NCI-H69 (cell line): Measurements from ENCODE around the gene SYT15.
"Not testable (repeated sequence)": the region's sequence is repeated elsewhere in the genome, so short reads cannot be mapped to it uniquely, and the experiment has no call there.

Source experiments
- DNase-seq: peaks from one replicate; lab custom pipeline; 2025; lab: John Stamatoyannopoulos, UW

Gene SYT15

GRCh38 chr10:46589589-46589988 is 10.7 kb downstream of the SYT15 start:
- not testable (repeated sequence) for DNase-seq

DNA sequence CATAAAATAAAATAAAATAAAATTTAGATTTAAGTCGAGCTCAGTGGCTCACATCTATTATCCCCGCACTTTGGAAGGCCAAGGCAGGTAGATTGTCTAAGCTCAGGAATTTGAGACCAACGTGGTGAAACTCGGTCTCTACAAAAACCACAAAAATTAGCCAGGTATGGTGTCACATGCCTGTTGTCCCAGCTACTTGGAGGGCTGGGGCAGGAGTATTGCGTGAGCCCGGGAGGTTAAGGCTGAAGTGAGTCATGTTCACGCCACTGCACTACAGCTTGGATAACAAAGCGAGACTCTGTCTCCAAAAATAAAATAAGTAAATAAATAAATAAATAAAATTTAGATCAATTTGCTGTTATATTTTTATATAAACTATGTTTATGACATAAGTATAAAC is 12.1 kb downstream of the SYT15 start:
- not testable (repeated sequence) for DNase-seq

GRCh38 chr10:46593307-46593706 is 14.4 kb downstream of the SYT15 start:
- not testable (repeated sequence) for DNase-seq

DNA sequence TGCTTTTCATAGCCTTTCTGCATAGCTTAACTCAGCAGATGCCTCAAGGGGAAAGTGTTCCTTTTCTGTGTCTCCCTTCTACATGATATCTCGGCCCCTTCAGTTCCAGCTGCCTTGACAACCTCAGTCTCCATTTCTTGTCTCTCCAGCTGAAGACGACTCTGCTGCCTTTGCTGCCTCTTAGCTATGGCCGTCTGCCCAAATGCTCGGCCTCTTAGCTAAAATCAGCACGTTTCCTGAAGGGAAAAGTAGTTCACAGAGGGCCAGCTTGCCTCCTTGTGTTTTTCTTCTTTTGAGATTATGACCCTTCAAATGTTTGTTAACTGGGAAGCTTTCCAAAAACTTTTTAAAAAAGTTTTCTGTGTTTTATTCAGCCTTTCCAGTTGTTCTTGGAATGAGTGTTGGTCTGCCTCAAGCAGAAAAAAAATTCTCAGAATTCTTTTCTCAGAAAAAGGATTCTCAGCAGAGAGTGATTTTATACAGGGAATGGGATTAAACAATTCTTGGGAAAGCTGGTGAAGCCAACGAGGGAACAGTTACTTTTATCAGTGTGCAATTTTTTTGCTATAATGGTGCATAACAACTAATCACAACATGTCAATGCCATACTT is 15.6 kb downstream of the SYT15 start:
- not testable (repeated sequence) for DNase-seq

- not testable (repeated sequence) for DNase-seq
Measured at GRCh38 chr10:46596570-46596969, 17.6 kb downstream of the SYT15 start.

DNA sequence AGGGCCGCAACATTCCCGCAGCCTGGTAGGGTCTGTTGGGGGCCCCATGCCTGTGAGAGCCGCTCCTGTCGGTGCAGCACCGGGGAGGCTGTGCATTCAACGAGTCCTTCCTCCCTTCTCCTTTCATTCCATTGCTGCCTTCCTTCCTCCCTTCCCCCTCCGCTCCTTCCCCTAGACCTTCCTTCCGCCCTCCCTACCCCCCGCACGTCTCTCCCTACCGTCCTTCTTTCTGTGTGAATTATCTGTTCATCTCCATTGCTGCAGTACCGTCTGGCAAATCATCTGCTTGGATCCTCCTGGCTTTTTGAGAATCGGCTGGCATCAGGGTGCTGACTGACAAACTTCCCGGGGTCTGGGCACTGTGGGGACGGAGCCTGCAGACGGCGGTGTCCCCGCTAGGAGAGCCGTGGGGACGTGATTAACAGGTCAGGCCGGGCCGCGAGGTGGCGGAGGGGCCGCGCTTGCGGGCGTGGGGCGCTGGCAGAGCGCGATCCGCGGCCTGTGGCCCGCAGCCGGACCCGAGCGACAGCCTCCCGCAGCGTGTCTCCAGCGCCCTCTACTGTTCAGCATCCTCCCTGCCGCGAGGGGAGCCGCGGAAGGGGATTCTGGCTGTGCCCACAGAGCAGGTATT is 18.8 kb downstream of the SYT15 start:
- DNase-seq = not testable (repeated sequence)

- DNase-seq = not testable (repeated sequence)
Measured at GRCh38 chr10:46600516-46600915, 21.6 kb downstream of the SYT15 start.

DNA sequence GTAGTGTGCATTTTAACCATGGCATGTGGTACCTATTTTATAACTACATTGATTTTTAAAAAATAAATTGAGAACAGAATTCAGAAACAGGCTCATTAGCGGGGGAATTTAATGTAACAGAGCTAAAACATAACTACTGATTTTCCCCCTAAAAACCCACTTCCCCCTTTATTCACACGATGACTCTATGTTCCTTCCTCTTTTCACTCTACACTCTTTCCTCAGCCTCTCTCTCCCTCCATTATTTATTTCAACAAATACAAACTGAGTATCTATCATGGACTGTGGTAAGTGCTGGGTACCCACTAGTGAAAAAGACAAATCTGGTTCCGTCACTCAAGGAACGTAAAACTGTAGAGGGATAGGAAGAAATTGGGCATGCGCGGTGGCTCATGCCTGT is 36.6 kb downstream of the SYT15 start:
- DNase-seq = not testable (repeated sequence)

- DNase-seq = not testable (repeated sequence)
Measured at GRCh38 chr10:46616227-46616626, 37.3 kb downstream of the SYT15 start.

DNA sequence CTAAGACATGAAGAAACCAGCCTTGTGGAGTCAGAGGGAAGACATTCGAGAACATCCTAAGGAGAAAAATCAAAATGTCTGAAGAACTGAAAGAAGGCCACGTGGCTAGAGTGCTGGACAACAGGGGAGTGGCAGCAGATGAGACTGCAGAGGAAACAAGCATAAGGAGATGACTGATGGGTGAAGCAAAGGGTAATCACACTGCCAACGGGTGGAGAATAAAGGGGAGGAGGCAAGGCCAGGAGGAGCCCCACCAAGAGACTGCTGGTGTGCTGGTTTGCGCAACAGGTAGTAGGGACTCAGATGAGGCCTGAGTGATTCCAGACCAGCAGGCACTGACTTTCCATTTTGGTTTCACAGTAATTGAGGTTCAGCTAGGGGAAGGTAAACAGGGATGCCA is 38.2 kb downstream of the SYT15 start:
- DNase-seq = peak; percentile 9

GRCh38 chr10:46617913-46618312 is 39.0 kb downstream of the SYT15 start:
- not testable (repeated sequence) for DNase-seq

DNA sequence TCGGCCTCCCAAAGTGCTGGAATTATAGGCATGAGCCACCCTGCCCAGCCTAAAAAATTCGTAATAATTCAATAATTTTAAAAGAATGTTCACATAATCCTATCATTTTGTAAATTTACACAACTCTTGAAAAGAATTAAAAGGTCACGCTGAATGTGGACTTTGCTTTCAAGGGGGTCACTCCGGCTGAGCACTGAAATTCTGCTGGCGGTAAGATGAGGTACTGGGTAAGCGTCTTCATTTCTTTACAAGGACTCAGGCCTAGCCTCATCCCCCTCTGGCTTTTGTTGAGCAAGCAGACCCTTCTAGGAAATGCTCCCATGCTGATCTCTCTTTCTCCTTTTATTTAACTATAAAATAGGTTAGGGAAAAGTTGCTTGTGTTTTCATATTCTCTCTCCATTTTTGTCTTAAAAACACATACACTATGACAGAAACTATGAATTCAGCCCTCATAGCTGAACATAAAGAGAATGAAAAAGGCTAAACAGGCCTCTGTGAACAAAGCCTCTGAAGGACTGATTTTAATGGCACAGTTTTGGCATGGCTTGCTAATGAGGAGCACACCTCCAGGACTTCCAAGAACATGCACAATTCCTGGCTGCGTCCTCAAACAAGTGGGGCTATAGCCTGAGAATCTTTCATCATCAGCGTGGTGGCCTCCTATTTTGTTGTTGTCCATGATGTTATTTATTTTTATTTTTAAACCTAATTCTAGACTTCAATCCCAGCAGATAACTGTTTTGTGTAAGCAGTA is 45.1 kb downstream of the SYT15 start:
- not testable (repeated sequence) for DNase-seq

- DNase-seq = not testable (repeated sequence)
Measured at GRCh38 chr10:46629805-46630204, 50.9 kb downstream of the SYT15 start.

DNA sequence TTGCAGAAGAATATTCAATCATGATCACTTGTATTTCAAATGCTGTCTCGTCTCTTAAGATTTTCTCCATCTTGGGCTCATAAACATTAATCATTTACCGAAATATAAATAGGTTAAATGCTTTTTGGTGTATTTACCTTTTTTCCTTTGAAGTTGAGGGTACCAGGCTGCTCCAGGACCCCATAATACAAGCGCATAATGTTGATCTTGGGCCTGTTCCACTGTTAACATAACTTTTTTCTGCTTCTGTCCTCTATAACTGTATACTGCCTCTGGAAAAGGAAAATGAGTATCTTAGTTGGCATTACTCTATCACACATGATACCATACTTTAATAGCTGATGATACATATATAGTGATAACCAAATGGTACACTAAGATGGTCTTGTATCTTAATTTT is 51.9 kb downstream of the SYT15 start:
- DNase-seq = not testable (repeated sequence)

- not testable (repeated sequence) for DNase-seq
Measured at GRCh38 chr10:46631683-46632082, 52.8 kb downstream of the SYT15 start.

GRCh38 chr10:46634698-46635097 is 55.8 kb downstream of the SYT15 start:
- DNase-seq = not testable (repeated sequence)

DNA sequence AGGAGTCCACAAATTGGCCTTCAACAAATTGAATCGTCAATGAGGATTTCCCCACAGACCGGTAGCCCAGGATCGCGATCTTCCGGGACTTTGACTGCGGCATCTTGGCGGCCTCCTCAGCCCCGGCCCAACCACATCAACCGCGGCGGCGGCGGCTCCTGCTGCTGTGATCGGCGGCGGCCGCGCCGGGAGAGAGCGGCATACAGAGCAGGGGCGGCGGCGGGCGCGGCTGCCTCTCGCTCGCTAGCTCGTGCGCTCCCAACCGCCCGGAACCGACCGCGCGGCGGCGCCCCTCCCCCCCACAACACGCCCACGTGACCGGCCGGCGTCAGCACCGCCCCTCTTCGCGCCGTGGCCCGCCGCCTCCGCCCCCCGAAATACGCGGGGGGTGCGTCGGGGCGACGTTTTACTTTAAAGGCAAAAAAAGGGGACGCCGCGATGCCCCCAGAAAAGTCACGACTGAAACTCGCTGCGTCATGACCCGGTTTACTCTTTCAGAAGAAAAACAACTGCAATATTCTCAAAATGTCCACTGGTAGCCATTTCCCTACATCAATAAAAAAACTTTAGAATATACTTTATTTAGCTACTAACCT is 56.5 kb downstream of the SYT15 start:
- not testable (repeated sequence) for DNase-seq

- DNase-seq = not testable (repeated sequence)
Measured at GRCh38 chr10:46640005-46640404, 61.1 kb downstream of the SYT15 start.
